ENCODE data around the gene CDKN2B-AS1.
"Not testable (repeated sequence)": the region's sequence is repeated elsewhere in the genome, so short reads cannot be mapped to it uniquely, and the experiment has no call there.

The CDKN2B-AS1 gene

DNA sequence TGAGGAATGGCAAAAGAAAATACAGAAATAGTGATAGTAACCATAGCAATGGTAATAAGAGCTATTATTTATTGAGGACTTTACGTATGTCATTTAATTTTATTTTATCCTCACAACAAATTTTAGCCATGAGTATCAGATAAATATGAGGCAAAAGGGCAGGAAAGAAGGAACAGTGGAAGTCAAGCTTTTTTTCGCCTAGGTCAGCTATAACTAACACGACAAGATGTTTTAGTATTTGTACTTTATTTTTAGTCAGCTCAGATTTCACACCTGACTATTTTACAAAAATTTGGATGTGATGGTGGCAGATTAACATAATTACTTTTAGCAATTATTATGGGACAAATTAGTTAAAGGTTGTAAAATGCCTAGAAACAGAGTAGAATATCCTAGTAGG, 49.3 kb downstream of the CDKN2B-AS1 start:
- in situ Hi-C loops (cut with MboI; ENCODE audit: low sequenced_read_pairs), result no loop called here

DNA sequence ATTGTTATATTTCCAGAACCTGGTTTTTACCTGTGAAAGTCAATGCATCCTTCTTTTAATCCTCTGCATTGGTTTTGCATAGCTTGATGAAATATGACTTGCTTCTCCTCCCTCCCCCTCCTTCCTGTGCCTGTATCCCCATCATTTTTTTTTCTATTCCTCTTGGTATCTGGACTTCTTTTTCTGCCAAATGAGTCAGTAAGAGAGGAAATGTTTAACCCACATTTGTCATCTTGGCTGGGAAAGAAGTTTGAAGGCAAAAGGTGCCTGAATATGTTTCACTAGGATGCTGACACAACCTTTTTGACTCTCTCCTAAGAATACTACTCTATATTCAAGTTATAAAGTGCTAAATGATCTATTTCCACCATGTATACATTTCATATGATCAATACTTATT, 50.0 kb downstream of the CDKN2B-AS1 start:
- in situ Hi-C loops (cut with MboI; ENCODE audit: low sequenced_read_pairs), result no loop called here

DNA sequence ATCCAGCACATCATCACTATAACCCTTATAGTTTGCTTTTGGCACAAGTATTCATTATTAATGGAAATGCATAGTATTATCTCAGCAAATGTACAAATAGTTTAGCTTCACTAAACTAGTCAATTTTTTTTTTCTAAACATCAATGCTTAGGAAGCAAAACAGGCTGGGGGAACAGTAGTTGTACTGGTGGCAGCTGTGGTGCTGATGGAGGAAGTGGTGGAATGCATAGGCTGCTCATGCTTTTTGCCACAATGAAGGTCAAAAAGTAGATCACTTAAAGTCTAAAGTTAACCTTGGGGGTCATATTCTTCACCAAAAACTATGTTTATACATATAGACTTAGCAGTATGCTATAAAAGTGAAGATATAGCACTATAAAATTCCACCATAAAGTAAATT, 50.8 kb downstream of the CDKN2B-AS1 start:
- in situ Hi-C loops (cut with MboI; ENCODE audit: low sequenced_read_pairs), result no loop called here

DNA sequence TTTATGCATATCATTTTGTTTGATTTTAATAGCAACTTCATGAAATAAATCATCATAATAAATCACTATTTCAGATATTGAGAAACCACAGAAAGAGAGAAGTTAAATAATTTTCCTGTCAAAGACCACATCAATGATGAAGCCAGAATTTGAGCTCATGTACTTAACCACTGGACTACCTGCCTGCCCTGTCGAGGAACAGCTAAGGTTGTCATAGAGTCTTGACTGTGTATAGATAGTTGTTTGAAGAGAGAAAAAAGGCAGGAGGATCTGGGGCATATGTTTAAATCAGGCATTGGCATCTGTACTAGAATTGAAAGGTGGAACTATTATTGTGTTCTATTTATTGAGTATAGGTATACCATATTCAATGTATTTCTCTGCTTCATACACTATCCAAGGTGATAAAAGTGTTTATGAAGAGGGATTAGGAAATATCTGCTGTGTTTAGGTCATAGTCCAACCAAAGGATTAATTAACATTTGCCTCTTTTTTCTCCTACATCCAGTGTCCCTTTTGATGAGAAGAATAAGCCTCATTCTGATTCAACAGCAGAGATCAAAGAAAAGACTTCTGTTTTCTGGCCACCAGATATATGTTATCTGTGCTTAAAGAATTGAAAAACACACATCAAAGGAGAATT, 51.8 kb downstream of the CDKN2B-AS1 start:
- in situ Hi-C loops (cut with MboI; ENCODE audit: low sequenced_read_pairs), result no loop called here

DNA sequence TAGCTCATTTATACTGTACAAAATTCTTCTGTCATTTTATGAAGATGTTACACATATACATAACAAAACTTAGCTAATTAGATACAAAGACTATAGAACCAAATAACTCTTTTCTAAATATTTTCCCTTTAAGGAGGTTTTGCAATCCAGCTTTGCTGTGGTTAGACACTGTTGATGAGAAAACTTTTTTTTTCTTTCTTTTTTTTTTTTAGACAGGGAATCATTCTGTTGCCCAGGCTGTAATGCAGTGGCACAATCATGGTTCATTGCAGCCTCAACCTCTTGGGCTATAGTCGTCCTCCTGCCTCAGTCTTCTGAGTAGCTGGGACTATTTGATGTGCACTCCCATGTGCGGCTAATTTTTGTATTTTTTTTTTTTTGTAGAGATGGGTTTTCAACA, 53.0 kb downstream of the CDKN2B-AS1 start:
- in situ Hi-C loops (cut with MboI; ENCODE audit: low sequenced_read_pairs), result no loop called here

DNA sequence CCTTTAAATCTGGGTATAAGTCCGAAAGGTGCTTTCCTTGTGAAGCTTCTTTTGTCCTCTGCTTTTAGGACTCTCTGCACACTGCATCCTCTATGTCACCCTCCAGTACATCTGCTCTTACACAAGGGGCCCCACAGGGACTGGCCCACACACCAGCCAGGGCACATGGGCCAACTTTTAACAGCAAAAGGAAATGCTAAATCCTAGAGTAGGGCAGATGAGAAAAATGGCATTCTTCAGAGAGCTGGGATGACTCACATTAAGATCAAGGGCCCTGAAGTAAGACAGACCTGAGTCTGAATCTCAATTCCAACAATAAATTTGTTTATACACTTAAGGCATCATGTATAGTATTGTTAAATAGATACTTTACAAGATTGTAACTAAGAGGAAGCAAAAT, 54.8 kb downstream of the CDKN2B-AS1 start:
- in situ Hi-C loops (cut with MboI; ENCODE audit: low sequenced_read_pairs), result no loop called here

DNA sequence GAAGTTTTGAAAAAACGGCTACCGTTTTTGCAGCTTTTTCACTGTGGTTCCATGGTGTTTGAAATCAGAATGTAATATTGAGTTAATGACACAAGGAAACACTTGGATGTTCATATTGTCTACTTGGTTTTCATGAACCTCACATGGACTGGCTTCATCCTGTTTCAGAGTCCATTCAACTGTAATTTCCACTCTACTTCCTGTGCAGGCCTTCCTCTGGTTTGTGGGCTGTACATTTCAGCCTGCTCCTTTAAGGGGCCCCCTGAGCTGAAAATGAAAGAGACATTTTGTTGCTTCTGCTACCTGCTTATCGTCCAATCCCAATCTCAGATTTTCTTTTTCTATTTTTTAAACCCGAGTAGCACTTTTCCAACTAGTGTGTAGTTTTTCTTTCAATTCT, 56.3 kb downstream of the CDKN2B-AS1 start:
- in situ Hi-C loops (cut with MboI; ENCODE audit: low sequenced_read_pairs), result no loop called here

DNA sequence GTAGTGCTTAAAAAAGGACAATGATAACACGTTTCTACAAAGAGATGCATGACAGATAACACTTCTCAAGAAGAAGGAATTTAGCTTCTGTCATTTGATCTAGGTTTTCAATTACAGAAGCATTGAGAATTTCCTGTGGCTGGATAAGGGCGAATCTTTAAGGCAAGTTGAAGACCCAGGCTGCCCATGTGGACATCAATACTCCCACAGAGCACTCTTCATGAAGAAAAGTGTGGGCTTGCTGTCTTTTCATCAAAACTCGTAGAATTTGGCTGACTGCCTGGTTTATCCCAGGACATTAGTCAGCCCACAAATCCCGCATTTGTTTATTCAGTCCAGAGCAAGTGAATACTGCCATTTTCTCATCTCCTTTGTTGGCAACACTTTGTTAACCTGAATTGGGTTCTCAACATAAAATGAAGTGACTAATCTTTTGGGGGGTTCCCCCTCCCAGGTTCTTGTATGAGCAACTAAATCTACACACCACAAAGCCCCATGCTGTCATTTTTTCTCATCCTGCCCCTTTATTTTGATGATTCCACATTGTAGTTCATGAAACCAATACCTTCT, 57.9 kb downstream of the CDKN2B-AS1 start:
- in situ Hi-C loops (cut with MboI; ENCODE audit: low sequenced_read_pairs), result no loop called here

DNA sequence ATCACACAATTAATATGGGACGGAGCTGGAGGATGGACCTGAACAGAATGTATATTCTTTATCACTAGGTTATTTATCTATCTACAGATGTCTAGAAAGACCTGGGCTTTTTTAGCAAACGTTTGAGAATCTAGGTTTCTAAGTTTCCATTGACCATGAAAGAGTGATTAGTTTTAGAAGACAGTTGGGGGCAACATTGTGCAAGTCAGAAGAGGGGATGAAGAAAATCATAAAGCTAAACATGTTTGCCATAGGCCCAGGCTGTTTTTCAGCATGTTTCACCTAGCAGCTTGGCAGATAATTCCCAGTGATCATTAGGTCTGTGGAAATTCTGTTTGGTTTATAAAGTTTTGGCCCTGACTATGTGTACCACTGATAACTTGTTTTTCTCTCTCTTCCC, 58.6 kb downstream of the CDKN2B-AS1 start:
- in situ Hi-C loops (cut with MboI; ENCODE audit: low sequenced_read_pairs), result no loop called here

DNA sequence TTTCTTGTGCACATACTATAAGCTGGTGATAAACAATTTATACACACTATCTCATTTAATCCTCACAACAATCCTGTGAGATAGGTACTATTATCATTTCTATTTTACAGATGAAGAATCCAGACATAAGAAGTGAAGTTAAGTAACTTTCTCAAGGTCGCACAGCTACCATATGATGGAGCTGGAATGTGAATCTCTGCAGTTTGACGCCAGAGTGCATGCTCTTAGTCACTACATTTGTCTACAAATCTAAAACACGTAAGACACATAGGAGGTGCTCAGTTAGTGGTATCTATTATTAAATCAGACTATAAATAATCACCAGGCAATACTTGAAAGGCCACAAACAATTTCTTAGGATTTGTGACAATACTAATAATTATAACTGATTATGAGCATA, 59.5 kb downstream of the CDKN2B-AS1 start:
- in situ Hi-C loops (cut with MboI; ENCODE audit: low sequenced_read_pairs), result no loop called here

DNA sequence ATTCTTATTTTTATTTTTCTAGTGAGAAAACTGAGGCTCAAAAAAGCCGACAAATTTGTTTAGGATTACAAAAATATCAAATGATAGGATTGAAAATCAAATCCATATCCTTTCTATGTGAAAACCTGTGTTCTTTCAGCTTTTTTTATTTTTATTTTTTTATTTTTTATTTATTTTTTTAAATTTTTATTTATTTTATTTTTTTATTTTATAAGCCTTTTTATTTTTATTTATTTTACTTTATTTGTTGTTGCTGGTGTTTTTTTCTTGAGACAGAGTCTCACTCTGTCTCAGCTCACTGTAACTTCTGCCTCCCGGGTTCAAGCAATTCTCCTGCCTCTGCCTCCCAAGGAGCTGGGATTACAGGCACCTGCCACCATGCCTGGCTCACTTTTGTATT, 59.9 kb downstream of the CDKN2B-AS1 start:
- in situ Hi-C loops (cut with MboI; ENCODE audit: low sequenced_read_pairs), result no loop called here

DNA sequence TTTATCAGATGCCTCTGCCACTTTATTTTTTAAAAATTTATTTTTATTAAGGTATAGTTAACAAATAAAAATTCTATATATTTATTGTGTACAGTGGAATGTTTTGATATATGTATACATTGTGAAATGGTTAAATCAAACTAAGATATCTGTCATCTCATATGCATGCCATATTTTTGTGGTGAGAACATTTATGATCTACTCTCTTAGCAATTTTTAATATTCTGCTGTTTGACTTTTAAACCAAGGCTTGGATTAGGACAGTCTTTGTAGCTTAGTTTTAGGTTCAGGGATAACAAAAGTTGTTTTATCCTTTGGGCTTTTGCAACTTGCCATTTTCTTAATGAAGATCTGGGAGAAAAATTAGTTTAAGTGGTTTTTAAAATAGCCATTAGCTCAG, 60.5 kb downstream of the CDKN2B-AS1 start:
- in situ Hi-C loops (cut with MboI; ENCODE audit: low sequenced_read_pairs), result no loop called here

DNA sequence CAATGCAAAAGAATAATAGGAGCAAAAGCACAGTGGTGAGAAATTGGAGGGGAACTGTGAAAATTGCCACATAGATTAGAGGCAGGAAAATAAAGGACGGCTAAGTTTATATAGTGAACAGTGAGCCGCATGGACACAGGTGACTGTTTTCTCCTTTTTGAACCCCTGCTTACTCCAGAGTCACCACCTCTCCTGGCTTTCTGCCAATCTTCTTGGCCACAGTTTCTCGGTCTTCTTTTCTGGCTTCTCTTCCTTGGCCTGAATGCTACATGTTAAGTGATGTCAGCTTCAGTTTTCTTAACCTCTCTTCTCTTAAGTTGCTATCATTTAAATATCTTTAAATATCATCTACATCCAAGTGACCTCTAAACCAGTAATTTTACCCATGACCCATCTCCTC, 61.8 kb downstream of the CDKN2B-AS1 start:
- in situ Hi-C loops (cut with MboI; ENCODE audit: low sequenced_read_pairs), result no loop called here

DNA sequence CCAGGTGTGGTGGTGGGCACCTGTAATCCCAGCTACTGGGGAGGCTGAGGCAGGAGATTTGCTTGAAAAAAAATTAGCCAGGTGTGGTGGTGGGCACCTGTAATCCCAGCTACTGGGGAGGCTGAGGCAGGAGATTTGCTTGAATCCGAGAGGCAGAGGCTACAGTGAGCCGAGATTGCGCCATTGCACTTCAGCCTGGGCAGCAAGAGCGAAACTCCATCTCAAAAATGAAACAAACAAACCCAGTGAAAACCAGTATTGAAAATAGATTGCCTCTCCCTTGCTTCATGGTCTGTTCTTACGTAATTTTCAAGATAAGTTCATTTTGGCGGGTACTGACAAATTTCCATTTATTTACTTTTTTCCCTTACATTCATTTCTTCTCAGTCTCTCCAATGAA, 63.4 kb downstream of the CDKN2B-AS1 start:
- in situ Hi-C loops (cut with MboI; ENCODE audit: low sequenced_read_pairs), result not testable (repeated sequence)

DNA sequence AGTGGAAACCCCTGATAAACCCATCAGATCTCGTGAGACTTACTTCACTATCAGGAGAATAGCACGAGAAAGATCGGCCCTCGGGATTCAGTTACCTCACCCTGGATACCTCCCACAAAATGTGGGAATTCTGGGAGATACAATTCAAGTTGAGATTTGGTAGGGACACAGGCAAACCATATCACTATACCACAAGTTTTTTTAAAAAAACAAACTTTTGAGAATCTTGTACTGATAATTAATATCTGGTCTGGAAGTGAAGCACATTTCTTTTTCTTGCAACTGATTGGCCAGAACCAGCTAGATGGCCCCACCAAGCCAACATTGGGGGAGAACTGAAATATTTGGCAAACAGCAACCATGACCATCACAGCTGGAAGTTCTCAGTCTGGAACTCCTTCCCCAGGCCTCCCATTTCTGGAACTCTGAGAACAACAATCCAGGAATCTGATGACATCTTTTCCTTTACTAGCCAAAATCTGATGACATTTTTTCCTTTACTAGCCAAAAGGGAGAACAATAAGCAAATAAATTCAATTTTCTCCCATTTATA, 66.3 kb downstream of the CDKN2B-AS1 start:
- in situ Hi-C loops (cut with MboI; ENCODE audit: low sequenced_read_pairs), result no loop called here

DNA sequence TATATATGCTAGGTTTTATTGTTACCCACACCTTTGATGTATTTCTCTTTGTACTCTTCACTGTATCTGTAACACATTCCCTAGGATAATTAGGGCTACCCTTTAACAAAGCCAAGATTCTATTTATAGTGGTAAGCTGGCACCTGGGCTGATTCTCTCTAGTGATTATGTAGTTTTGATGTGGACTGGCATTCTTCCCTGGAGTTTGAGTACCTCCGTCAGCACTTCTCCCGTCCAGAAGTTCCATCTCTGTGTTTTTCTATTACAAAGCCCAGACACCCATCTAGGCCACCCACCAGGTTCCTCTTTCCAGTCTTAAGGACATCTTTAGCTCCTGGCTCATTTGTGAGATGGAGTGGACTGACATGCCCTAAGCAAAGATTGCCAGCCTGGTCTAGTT, 70.4 kb downstream of the CDKN2B-AS1 start:
- in situ Hi-C loops (cut with MboI; ENCODE audit: low sequenced_read_pairs), result no loop called here

DNA sequence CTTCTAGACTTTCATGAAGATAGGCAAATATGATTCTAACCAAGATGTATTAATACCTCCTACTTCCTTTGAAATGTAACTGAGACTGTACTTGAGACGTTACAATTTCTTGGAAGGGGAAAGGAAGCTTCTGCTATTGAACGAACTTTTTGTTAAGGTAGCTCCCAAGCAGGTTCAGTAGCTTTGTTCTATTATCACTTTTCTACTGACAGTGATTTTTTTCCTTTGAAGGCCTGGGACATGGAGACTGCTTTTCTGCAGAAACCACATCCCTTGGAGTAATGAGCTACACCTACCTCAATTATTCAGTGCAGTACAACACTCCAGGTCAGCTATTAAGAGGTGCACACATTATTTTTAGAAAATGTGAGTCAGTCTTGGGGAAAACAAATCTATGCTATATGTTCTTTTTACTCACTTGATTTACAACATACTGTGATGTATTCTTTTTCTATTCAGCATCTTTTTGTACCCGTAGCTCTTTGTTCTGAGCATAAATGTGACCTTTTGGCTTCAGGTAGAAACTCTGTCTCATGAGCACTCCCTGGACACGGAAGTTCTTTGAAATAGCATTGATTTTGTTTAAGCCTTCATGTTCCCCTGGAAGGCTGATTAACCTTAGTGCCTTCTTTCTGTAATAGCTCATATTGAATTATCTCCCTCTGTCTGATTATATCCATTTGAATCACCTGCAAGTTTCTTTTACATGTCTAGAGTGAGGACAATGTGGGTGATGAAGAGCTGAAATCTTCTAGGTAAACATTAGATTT, 71.0 kb downstream of the CDKN2B-AS1 start:
- in situ Hi-C loops (cut with MboI; ENCODE audit: low sequenced_read_pairs), result no loop called here

DNA sequence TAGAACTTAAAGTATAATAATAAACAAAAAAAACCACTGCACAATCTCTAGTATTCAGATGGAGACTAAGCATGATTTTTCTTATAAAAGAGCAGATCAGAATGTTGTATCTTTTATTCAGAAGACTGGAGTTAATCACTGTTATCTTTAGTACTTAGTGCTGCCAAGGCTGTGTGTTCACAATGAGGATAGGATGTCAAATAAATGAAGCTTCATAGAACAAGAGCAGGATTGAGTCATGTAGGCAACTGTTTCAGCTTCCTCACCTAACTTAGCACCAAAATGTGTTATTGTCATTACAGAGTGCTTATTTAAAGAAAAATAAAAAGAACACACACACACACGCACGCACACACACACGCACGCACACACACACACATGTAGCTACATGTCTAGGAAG, 72.6 kb downstream of the CDKN2B-AS1 start:
- in situ Hi-C loops (cut with MboI; ENCODE audit: low sequenced_read_pairs), result no loop called here

DNA sequence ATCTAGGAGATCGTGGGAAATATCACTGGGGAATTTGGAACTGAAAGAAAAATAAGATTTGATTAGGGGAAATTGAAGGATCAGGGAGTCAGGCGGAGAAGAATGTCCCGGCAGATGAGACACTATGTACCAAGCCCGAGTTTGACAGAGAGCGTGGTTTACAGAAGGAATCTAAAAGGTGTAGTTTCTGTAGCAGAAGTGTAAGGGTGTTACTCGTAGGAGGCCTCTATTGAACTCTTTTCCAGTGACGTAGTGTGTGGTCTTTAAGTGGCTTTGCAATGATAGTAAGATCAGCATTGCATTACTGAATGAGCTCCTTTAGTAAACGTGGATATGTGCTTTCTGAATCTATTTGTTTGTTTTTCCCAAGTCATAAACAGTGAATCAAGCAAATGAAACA, 73.8 kb downstream of the CDKN2B-AS1 start:
- in situ Hi-C loops (cut with MboI; ENCODE audit: low sequenced_read_pairs), result no loop called here

DNA sequence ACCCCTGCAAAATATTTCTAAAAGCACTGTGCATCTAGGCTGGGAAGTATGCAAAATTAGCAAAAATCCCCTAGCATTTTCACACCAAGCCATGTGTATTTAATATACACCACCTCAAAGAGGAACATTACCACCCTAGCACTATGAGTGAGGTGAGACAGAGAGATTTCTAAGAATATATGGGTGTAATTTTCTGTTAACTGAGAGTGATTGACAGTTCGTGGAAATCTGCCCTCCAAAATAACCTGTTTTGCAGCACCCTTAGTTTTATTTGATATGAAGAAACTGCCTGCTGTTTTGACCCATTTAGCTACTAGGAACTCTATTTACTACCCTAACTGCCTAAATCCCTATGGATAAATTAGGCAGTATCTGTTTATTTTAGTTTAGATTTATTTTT, 78.8 kb downstream of the CDKN2B-AS1 start:
- in situ Hi-C loops (cut with MboI; ENCODE audit: low sequenced_read_pairs), result no loop called here

DNA sequence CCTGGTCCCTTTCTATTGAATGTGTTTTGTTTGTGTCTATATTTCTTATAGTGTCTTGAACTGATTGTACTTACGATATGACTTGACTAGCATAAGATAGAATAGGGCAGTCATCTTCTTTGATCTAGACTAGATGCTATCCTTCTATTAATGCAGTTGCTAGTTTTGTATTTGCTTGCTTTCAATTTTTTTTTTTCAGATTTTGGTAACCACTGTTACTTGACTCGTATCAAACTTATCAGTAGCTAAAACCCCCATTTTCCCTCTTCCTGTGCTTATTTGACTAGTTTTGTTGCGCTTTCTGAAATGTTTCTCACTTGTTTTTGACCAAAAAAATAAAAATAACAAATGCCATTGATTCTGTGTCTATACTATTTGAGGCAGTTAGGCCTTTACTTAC, 83.5 kb downstream of the CDKN2B-AS1 start:
- in situ Hi-C loops (cut with MboI; ENCODE audit: low sequenced_read_pairs), result no loop called here

DNA sequence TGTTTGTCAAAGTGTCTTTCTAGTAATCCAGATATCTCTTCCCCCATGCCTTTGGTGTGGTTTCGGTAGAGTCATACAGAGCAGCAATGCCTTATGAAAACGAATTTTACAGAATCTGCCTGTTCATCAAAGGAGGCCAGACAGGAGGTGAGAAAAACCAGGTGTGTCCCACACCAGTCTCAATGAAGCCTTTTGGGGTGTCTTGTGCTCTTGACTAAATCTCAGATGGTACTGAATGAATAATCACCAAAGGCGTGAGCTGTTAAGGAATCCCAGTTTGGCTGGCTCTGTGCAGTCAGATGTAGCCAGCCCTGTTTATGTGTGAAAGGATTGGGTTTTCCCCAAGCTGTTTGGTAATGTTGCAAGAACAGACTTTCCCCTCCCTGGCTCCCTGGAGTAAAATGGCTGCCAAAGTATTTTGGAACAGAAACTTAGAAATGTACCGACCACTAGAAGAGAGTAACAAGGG, 85.3 kb downstream of the CDKN2B-AS1 start:
- in situ Hi-C loops (cut with MboI; ENCODE audit: low sequenced_read_pairs), result no loop called here
